ENCODE data around the gene KLK4.

DNA sequence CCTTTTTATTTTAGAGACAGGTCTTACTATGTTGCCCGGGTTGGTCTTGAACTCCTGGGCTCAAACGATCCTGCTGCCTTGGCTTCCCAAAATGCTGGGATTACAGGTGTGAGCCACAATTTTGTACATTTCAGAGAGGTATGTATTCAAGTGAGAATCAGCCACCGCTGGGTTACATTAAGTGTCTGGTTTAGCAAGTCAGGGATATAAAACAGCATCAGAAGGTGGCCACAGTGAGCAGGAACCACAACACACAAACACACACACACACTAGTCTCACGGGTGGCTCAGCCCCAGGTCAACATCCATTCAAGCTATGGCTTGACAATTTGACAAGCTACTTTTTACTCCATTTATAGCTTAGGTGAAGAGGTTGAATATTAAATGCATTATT is 21.5 kb upstream of the KLK4 start:
- TF ChIP-seq, protein P1, sequence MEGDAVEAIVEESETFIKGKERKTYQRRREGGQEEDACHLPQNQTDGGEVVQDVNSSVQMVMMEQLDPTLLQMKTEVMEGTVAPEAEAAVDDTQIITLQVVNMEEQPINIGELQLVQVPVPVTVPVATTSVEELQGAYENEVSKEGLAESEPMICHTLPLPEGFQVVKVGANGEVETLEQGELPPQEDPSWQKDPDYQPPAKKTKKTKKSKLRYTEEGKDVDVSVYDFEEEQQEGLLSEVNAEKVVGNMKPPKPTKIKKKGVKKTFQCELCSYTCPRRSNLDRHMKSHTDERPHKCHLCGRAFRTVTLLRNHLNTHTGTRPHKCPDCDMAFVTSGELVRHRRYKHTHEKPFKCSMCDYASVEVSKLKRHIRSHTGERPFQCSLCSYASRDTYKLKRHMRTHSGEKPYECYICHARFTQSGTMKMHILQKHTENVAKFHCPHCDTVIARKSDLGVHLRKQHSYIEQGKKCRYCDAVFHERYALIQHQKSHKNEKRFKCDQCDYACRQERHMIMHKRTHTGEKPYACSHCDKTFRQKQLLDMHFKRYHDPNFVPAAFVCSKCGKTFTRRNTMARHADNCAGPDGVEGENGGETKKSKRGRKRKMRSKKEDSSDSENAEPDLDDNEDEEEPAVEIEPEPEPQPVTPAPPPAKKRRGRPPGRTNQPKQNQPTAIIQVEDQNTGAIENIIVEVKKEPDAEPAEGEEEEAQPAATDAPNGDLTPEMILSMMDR (IDR thresholded peaks at IDR 0.05; ENCODE audit: insufficient read depth, low read length): no peak
- TF ChIP-seq, protein P2, sequence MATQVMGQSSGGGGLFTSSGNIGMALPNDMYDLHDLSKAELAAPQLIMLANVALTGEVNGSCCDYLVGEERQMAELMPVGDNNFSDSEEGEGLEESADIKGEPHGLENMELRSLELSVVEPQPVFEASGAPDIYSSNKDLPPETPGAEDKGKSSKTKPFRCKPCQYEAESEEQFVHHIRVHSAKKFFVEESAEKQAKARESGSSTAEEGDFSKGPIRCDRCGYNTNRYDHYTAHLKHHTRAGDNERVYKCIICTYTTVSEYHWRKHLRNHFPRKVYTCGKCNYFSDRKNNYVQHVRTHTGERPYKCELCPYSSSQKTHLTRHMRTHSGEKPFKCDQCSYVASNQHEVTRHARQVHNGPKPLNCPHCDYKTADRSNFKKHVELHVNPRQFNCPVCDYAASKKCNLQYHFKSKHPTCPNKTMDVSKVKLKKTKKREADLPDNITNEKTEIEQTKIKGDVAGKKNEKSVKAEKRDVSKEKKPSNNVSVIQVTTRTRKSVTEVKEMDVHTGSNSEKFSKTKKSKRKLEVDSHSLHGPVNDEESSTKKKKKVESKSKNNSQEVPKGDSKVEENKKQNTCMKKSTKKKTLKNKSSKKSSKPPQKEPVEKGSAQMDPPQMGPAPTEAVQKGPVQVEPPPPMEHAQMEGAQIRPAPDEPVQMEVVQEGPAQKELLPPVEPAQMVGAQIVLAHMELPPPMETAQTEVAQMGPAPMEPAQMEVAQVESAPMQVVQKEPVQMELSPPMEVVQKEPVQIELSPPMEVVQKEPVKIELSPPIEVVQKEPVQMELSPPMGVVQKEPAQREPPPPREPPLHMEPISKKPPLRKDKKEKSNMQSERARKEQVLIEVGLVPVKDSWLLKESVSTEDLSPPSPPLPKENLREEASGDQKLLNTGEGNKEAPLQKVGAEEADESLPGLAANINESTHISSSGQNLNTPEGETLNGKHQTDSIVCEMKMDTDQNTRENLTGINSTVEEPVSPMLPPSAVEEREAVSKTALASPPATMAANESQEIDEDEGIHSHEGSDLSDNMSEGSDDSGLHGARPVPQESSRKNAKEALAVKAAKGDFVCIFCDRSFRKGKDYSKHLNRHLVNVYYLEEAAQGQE (IDR thresholded peaks at IDR 0.05; ENCODE audit: insufficient replicate concordance, low read depth): no peak
- no peak for TF ChIP-seq POLR2AphosphoS5 (IDR thresholded peaks at IDR 0.05; ENCODE audit: low read depth)

Measured in HL-60 (cell line).